ENCODE data around the gene TTC39A.
"Not testable (repeated sequence)": the region's sequence is repeated elsewhere in the genome, so short reads cannot be mapped to it uniquely, and the experiment has no call there.

The TTC39A gene

DNA sequence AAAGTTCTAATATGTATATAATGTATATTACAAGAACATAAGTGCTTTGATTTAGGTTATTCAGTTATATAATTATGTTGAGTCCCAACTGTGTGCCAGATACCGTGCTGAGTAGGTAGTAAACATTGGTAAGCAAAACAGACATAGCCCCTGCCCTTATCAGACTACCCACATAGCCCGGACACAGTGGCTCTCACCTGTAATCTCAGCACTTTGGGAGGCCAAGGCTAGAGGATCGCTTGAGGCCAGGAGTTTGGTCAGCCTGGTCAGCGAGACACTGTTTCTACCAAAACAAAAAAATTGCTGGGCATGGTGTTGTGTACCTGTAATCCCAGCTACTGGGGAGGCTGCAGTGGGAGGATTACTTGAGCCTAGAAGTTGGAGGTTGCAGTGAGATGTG, 63.6 kb downstream of the TTC39A start:
- no peak for DNase-seq (ENCODE audit: low read depth in 2 of 2)

DNA sequence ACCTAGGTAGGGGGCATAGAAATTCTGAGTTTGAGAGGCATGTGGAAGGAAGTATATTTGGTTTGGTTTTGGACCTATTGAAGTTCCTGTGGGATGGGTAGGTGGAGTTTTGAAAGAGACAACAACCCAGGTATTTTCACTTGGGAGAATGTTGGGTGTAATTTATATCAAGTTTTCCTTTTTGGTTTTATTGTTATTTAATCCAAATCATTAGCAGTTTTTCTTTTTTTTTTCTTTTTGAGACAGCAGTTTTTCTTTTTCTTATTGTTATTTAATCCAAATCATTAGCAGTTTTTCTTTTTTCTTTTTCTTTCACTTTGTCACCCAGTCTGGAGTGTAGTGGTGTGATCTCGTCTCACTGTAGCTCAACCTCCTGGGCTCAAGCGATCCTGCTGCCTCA, 64.2 kb downstream of the TTC39A start:
- DNase-seq (ENCODE audit: low read depth in 2 of 2) = no peak

DNA sequence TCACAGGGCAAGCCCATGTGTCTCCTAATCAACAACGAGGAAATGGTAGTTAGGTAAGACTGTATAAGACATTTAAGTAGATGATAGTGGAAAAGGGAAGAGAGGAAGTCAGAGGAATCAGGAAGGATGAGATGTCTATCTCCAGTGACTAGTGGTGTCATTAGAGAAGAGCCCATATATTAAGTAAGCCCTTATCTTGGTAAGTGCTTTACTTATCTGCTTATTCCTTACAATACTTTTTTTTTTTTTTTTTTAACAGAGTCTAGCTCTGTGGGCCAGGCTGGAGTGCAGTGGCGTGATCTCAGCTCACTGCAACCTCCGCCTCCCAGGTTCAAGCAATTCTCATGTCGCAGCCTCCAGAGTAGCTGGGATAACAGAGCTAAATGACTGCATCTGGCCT, 64.7 kb downstream of the TTC39A start:
- DNase-seq (ENCODE audit: low read depth in 2 of 2) = no peak

DNA sequence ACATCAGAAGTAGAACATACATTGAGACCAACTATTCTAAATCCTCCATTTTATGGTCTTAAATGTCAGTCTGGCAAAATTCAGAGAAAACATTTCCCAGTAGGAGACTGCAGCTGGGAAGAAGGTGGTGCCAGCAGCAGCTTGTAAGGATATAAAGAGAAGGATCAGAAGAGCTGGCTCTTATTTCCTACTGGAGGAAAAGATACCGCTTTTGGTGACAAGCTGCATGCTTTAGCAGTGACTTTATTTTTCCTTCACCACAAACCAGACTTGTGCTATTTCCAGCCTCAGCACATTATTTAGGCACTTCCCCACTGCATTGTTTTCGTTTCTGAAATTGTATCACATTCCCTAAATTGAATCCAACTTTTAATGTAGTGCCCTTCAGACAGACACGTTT, 65.9 kb downstream of the TTC39A start:
- DNase-seq (ENCODE audit: low read depth in 2 of 2) = no peak

DNA sequence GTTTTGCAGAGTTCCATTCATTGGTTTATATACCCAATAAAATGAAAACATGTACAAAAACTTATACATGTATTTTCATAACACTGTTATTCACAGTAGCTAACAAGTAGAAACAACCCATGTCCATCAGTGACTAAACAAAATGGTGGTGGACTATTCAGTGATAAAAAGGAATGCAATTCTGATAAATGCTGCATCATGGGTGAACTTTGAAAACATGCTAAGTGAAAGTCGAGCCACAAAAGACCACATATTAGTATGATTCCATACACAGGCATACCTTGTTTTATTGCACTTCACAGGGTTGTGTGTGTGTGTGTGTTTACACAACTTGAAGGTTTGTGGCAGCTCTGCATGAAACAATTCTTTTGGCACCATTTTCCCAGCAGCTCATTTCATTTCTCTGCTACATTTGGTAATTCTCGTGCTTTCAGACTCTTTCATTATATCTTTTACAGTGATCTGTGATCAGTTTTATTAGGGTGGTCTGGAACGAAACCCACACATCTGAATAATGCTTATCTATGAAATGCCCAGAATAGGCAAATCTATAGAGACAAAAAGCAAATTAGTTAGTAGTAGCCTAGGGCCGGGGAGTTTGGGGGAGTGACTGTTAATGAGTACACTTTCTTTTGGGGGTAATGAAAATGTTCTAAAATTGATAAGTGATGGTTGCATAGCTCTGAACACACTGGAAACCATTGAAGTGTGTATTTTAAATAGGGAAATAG, 67.0 kb downstream of the TTC39A start:
- no peak for DNase-seq (ENCODE audit: low read depth in 2 of 2)

DNA sequence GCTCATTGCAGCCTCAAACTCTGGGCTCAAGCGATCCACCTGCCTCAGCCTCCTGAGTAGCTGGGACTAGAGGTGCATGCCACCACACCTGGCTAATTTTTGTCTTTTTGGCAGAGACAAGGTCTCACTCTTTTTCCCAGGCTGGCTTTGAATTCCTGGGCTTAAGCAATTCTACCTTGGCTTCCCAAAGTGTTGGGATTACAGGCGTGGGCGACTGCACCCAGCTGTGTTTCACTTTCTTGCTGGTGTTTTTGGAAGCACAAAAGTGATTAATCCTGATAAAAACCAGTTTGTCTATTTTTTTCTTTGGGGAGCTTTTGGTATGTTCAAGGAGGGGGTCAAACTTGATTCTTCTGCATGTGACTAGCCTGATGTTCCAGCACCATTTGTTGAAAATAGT, 75.0 kb downstream of the TTC39A start:
- DNase-seq (ENCODE audit: low read depth in 2 of 2) = no peak

DNA sequence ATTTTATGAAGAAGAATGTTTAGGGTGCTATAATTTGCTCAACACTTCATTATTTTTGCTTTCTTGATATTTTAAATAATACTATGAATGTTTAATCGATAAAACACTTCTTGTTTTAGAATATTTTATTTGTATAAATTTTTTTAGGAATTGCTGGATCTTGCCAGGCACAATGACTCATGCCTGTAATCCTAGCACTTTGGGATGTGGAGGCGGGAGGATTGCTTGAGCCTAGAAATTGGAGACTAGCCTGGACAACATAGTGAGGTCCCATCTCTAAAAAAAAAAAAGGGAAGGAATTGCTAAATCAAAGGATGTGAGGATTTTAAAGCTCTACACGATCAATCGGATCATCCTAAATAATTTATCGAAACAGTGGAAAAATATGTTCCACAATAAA, 76.7 kb downstream of the TTC39A start:
- no peak for DNase-seq (ENCODE audit: low read depth in 2 of 2)

DNA sequence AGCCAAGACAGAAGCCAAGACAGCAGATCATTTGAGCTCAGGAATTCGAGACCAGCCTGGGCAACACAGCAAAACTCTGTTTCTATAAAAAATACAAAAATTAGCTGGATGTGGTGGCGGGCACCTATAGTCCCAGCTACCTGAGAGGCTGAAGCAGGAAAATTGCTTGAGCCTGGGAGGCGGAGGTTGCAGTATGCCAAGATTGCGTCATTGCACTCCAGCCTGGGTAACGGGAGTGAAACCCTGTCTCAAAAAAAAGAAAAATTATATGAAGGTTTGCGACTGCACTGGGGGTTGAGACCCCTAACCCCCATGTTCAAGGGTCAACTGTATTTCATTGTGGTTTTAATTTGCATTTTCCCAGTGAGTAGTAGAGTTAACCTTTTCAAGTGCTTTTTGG, 78.0 kb downstream of the TTC39A start:
- no peak for DNase-seq (ENCODE audit: low read depth in 2 of 2)

DNA sequence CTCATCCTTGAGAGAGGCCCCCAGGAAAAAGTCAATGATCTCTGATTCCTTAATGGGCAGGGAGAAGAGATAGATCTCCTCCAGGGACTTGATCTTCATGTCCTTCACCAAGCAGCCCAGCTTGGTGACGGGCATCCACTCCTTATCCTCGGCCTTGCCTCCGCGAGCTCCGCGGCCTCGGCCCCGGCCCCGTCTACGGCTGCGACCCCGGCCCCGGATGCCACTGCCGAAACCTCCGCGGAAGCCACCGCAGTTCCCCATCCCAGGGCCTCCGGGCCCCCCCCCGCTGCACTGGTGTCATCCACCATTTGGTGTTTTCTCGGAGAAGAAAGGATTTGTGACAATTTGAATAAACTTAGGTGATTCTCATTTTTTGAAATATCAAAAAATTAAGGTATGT, 79.2 kb downstream of the TTC39A start:
- not testable (repeated sequence) for DNase-seq (ENCODE audit: low read depth in 2 of 2)

DNA sequence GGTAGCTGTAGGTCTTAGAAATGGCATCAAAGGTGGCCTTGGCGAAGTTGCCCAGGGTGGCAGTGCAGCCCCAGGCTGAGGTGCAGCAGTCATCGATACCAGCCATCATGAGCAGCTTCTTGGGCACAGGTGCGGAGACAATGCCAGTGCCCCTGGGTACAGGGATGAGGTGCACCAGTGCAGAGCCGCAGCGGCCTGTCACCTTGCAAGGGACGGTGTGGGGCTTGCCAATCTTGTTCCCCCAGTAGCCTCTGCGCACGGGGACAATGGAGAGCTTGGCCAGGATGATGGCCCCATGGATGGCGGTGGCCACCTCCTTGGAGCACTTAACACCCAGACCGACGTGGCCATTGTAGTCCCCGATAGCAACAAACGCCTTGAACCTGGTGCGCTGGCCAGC, 79.6 kb downstream of the TTC39A start:
- not testable (repeated sequence) for DNase-seq (ENCODE audit: low read depth in 2 of 2)

DNA sequence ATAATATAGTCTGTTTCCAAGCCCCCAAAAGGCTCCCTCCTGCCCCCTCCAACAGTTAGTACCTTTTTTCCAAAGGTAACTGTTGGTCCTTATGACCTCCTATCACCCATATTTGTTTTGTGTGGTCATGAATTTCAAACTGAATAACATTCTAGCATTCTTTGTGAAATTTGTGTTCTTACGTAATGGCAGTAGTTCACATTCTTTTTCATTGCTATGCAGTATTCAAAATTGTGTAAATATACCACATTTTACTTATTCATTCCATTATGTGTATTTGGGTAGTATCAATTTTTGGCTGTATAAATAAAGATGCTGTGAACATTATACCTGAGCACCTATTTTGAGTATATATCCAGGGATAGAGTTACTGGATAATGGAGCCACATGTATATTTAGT, 80.9 kb downstream of the TTC39A start:
- DNase-seq (ENCODE audit: low read depth in 2 of 2) = no peak

DNA sequence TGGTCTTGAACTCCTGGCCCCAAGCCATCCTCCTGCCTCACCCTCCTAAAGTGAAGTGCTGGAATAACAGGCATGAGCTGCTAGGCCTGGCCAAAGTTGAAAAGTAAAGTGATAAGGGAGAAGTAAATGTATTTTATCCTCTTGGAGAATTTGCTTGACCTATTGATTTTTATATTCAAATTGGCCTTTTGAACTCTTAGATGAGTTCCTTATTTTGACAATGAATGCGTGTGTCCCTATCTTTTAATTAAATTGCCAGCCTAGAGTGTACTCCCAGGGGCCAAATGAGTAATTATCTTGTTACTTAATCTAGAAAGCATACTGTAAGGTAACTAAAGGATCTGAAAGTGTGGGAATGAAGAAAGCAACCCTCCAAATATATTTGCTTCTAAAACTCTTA, 82.9 kb downstream of the TTC39A start:
- DNase-seq (ENCODE audit: low read depth in 2 of 2) = no peak

DNA sequence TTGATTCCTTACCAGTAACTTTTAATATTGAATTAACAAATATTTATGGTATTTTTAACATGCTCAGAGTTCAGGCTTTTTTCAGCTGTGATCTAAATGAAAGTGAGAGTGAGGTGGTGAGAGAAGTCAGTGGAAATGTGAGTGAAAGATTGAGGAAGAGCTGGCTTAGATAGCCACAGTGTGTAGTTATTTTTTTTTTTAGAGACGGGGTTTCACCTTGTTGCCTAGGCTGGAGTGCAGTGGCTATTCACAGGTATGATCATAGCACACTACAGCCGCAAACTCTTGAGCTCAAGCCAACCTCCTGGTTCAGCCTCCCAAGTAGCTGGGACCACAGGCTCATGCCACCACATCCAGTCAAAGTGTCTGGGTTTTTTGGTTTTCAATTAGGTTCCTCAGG, 83.3 kb downstream of the TTC39A start:
- no peak for DNase-seq (ENCODE audit: low read depth in 2 of 2)

DNA sequence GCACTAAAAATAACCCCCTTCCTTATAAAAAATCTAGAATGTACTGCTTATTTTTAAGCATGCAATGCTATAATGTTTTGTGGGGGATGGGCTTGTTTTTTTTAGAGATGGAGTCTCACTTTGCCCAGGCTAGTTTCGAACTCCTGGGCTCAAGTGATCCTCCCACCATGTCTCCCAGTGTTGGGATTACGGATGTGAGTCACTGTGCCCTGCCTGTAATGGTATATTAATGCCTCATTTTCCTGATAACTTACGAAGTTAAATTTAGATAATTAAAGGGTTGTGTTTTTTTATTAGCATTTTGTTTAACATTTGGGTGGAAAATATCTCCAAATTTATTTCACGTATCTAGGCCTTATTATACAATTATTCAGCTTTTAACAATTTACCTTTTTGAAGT, 87.8 kb downstream of the TTC39A start:
- no peak for DNase-seq (ENCODE audit: low read depth in 2 of 2)

DNA sequence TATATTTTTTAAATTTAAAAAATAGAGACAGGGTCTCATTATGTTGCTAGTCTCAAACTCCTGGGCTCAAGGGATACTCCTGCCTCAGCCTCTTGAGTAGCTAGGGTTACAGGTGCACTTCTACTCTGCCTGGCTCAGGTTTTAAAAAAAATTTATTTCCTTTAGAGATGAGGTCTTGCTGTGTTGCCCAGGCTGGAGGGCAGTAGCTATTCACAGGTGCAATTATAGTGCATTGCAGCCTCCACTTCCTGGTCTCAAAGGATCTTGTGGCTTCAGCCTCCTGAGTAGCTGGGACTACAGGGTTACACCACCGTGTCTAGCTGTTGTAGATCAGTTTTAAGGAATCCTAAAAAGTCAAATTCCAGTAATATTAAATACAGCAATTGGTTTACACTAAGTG, 89.2 kb downstream of the TTC39A start:
- DNase-seq (ENCODE audit: low read depth in 2 of 2) = no peak

DNA sequence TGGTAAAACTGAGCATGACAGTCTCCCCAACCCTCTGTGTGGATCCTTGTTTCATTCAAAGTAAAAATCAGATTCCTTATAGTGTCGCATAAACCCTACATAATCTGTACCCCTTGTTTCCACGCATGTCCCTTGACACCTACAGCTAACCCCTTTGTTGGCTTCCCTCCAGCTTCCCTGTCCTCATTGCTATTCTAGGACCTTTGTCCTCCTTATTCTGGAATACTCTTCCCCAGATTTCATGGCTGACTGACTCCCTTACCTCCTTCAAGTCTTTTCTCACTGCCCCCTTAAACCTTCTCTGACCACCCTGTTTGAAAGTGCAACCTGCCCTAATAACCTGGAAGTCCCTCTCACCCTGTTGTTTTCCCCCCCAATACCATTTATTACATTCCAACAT, 90.3 kb downstream of the TTC39A start:
- no peak for DNase-seq (ENCODE audit: low read depth in 2 of 2)

DNA sequence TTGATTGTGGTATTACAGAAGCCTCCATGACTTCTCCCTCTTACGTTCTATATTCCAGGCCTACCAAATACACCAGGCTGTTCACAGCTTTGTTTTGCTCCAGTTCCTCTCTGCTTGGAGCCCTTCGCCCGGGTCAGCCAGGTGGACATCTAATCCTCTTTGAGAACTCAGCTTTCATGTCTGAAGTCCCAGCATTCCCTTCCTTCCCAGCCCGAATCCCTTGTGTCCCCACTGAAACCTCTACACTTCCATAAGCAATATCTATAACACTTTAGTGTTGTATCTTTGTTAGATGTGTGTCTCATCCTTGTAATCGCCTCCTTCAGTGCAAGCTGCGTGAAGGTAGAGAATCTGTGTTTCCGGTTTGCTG, 92.3 kb downstream of the TTC39A start:
- no peak for DNase-seq (ENCODE audit: low read depth in 2 of 2)

DNA sequence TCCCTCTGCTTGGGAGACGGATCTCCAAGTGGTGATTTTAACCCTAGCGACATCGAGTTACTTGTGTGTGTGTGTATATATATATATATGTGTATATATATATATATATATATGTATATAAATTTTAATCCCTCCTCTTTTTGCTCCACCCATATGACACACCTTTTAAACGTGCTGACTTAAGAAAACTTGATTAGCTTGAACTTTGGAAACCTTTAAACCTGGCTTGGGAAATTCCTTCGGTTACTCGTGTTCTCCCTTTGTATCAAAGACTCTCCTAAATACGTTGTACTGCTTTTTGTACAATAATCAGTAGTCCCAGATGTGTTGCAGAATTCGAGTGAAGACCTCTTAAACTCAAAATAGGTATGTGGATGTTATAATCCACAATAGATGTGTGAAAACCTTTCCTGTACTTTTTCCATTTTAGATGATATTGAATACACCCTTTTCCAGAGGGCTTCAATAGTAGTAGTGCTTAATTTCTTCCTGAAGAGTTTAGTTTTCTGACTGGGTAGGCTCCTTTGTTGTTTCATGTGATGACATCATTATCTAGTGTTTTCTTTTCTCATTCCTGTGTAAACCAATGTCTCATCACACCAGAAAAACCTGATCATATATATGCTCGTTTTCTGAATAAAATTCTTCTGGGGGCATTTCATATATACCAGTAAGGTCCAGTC, 92.9 kb downstream of the TTC39A start:
- no peak for DNase-seq (ENCODE audit: low read depth in 2 of 2)
